Measurements from ENCODE around the gene PYM1.
A peak's percentile ranks its signal among the peaks of the same experiment; 100 is the strongest.

PYM1 gene

DNA sequence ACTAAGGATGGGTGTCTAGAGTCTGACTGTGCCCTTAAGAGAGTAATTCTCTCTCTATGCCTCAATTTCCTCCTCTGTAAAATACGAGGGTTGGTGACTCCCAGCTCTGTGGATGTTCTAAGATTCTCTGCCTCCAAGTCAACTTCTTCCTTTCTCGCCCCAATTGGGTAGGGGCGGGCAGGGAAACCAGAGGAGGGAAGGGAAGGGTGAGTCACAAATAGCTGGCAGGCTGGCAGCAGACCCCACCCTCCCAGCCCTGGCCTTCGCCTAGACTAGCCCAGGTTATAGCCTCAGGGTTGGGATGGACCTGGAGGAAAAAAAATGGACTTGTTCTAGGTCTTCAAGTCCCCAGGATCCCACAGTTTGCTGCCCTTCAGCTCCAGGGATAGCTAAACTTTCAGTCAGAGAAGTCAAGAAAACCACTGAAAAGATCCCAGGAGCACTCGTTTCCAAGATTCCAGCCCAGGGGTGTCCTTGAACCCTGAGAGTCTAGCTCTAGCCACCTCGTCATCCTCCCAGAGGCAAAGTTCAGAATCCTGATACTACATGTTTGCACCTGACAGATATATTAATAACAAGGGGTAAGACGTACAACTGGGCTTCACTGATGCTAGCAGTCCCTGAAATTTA lies 5.6 kb upstream of the PYM1 start:
- TF ChIP-seq, protein P1, sequence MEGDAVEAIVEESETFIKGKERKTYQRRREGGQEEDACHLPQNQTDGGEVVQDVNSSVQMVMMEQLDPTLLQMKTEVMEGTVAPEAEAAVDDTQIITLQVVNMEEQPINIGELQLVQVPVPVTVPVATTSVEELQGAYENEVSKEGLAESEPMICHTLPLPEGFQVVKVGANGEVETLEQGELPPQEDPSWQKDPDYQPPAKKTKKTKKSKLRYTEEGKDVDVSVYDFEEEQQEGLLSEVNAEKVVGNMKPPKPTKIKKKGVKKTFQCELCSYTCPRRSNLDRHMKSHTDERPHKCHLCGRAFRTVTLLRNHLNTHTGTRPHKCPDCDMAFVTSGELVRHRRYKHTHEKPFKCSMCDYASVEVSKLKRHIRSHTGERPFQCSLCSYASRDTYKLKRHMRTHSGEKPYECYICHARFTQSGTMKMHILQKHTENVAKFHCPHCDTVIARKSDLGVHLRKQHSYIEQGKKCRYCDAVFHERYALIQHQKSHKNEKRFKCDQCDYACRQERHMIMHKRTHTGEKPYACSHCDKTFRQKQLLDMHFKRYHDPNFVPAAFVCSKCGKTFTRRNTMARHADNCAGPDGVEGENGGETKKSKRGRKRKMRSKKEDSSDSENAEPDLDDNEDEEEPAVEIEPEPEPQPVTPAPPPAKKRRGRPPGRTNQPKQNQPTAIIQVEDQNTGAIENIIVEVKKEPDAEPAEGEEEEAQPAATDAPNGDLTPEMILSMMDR (IDR thresholded peaks at IDR 0.05; ENCODE audit: control insufficient read depth, insufficient read depth, low read depth, low read length, missing control alignments): no peak
- no peak for DNase-seq (ENCODE audit: low read depth)
- no peak overlapping the region; the same call in 1 of the 2 replicates for H3K4me3 ChIP-seq (ENCODE audit: control insufficient read depth, low read depth, low read length)

DNA sequence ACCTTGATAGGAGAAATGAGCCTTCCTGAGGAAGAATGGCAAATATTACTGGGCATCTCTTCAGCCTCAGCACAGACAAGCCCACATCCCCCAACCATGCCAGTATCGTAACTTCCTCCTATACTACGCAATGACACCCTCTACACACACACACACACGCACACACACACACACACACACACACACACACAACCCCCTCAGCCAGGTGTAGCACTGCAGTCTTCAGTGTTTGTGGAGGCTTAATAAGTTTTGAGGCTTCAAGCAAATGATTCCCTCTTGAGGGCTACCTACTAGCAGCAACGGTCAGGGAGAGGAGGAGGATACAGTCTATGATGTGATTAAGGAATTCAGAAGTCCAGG lies 4.8 kb upstream of the PYM1 start:
- DNase-seq (ENCODE audit: low read depth): no peak
- TF ChIP-seq, protein P1 (IDR thresholded peaks at IDR 0.05; ENCODE audit: control insufficient read depth, insufficient read depth, low read depth, low read length, missing control alignments): no peak
- H3K4me3 ChIP-seq (ENCODE audit: control insufficient read depth, low read depth, low read length): peak overlapping the region; percentile 97

DNA sequence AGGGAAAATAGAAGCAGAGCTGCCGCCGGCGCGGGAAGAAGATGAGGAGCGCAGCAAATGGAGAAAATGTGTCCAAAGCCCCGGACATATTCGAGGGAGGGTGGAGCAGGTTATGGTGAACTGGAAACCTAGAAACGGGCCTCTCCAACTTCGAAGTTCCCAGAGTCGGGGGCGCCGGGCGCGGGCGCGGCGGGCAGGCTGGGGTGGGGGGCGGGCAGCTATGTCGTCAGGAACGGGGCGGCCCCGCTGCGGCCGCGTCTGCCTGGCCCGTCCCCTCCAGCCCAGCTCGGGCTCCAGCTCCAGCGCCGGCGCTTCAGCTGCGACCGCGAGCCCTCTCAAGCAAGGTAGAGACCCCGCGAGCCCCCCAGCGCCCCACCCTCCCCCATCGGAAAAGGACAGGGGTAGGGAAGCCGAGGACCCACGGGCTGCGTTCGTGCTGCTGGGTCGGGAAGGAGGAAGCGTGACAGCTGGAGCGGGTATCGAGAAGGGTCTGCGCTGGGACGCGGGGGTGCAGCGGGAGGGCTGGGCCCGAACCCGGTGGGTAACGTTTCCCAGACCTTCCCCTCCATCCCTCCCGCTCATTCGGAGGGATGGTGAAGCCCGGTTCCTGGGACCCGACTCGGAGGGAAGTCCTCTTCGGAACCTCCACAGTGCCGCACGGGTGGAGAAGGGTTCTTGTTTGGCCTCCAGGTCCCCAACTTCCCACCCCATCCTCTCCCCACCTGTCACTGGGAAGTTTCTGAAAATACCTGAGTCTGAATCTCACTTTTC lies 4.3 kb upstream of the PYM1 start:
- TF ChIP-seq, protein P1 (IDR thresholded peaks at IDR 0.05; ENCODE audit: control insufficient read depth, insufficient read depth, low read depth, low read length, missing control alignments): no peak
- H3K4me3 ChIP-seq (ENCODE audit: control insufficient read depth, low read depth, low read length): peak overlapping the region; percentile 97
- no peak for DNase-seq (ENCODE audit: low read depth)

DNA sequence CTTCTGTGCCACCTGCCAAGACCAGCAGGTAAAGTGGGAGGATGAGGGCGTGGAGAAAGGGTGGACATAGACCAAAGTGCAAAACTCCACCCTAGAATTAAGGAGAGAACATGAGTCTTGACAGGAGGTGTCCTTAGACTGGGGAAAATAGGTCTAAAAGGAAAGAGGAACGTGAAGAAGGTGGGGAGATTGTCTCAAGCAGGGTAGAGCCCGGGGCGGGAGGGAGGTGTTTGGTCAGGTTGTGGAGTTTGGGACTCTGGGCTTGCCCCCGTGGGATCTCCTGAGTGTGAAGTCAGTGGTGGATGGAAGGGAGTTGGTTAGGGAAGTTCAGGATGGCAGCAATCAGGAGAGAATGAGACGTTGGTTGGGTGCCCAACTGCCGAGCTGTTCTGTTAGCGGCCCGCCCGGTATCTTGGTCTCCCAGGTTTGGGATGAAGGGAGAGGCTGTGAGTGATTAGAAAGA lies 3.7 kb upstream of the PYM1 start:
- TF ChIP-seq, protein P1 (IDR thresholded peaks at IDR 0.05; ENCODE audit: control insufficient read depth, insufficient read depth, low read depth, low read length, missing control alignments): no peak
- peak overlapping the region; percentile 97 for H3K4me3 ChIP-seq (ENCODE audit: control insufficient read depth, low read depth, low read length)
- DNase-seq (ENCODE audit: low read depth): no peak

DNA sequence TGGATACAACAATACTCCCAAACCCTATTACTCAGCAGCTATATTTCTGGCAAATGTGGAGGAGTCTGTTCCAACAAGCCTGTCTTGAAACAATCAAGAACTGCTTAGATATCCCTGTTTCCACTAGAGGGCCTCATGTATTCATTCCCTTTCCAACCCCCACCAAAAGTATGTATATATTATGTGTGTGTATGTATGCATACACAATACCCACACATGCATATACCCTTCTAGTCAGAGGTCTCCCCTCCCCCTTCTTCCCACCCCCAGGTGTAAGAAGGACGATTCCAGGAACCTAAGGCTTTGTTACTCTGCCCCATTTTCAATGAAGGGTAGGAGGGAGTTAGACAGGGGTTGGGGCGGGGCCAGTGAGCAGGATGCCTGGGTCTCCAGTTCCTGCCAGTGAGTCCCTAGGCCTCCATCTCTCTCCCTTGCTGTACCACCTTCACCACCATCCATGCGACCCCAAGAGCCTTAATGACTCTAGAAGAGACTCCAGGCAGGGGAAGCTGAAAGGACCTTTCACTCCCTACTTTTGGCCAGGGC lies 3.1 kb upstream of the PYM1 start, which contains the start of gene DGKA:
TSS of gene DGKA (plus strand) at position 392 of the 546 bp plus-strand sequence. CDS start 5,342 bp downstream, outside the sequence.
- TF ChIP-seq, protein P1 (IDR thresholded peaks at IDR 0.05; ENCODE audit: control insufficient read depth, insufficient read depth, low read depth, low read length, missing control alignments): peak; percentile 64
- peak within 1 kb of the TSS; percentile 97 for H3K4me3 ChIP-seq (ENCODE audit: control insufficient read depth, low read depth, low read length)
- DNase-seq (ENCODE audit: low read depth): no peak

DNA sequence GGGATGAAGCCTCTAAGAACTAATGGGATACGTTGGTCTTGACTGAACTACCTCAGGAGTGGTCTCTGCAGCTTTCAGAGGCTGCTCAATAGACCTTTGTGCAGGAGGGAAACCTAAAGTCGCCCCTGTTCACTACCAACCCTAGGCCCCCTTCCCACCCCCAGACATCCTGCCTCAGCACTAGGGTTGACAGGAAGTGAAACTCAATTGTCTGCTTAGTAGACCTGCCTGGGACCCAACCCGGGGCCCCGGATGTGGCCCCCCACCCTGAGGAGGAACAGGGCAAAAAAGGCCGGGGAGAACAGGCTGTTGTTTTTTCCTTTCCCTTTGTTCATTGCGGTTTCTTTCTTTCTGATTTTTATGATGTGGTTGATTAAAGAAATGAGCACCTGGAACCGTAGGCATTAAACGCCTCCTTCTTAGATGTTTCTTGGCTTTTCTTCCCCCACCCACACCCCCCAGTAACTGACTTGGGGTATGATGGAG lies 1.7 kb upstream of the PYM1 start:
- TF ChIP-seq, protein P1 (IDR thresholded peaks at IDR 0.05; ENCODE audit: control insufficient read depth, insufficient read depth, low read depth, low read length, missing control alignments): no peak
- no peak for DNase-seq (ENCODE audit: low read depth)
- H3K4me3 ChIP-seq (ENCODE audit: control insufficient read depth, low read depth, low read length): no peak overlapping the region
